GM12878 (cell line): ENCODE data around the gene METTL18. TPM values are rescaled to one million over a fixed set of nuclear protein-coding genes. Genes with fewer than 3 reads are reported as not detected.
A peak's percentile ranks its signal among the peaks of the same experiment; 100 is the strongest.

Experiments used
- ATAC-seq: fragments of 200-7000 bp; cut with Tn5 transposase; 3 replicates; pipeline ENCODE4 v1.9.1; 2020; ENCODE audit warnings: mild to moderate bottlenecking, moderate library complexity
- BruUV-seq: library from RNA; stranded (reverse); fragments of 400-500 nt; replicated peaks from 2 replicates; lab custom pipeline; 2021; lab: Mats Ljungman, UMichigan
- CTCF ChIA-PET: fragments of 300-600 bp; sonication (Branson Sonifier 250); formaldehyde crosslinking; extraction: SDS; loops from one replicate; lab custom pipeline; 2021; ENCODE audit warnings: inconsistent platforms; lab: Yijun Ruan, JAX
- POLR2A ChIA-PET: fragments of 350-600 bp; formaldehyde crosslinking; extraction: SDS; loops from one replicate; lab custom pipeline; 2021; ENCODE audit warnings: inconsistent platforms; lab: Charles Lee
- RAD21 ChIA-PET: fragments of 300-600 bp; sonication (Branson Sonifier 250); formaldehyde crosslinking; loops from one replicate; lab custom pipeline; 2023; ENCODE audit warnings: antibody characterized with exemption; ENCODE audit not compliant: unreplicated experiment; lab: Charles Lee
- SMC1A ChIA-PET: fragments of 300-600 bp; sonication (Branson Sonifier 250); formaldehyde crosslinking; loops from one replicate; lab custom pipeline; 2023; ENCODE audit not compliant: unreplicated experiment, uncharacterized antibody; lab: Charles Lee
- DNase-seq: peaks from one replicate; pipeline ENCODE4 v3.0.0-alpha.2; 2011; ENCODE audit warnings: low read depth, low spot score
- FAIRE-seq: peaks from 3 replicates; lab custom pipeline; 2011; peaks lifted over from hg19 to GRCh38; lab: Jason Lieb, UNC
- H2AFZ ChIP-seq: 2 replicates; pipeline ENCODE4 v1.6.0; 2011; ENCODE audit warnings: low read depth, low read length, control low read depth; ENCODE audit not compliant: control insufficient read depth
- H3K27ac ChIP-seq: 2 replicates; pipeline ENCODE4 v1.5.1; 2011; ENCODE audit warnings: control low read depth; ENCODE audit not compliant: control insufficient read depth, insufficient read depth
- H3K27me3 ChIP-seq, 2 experiments: replicated peaks in 1 of 2; 2 replicates each; pipeline versions ENCODE4 v1.6.0 to v1.6.1; 2011; ENCODE audit warnings: low read length in 1 of 2; ENCODE audit not compliant: control insufficient read depth in 2 of 2, insufficient read depth in 2 of 2
- H3K36me3 ChIP-seq, 2 experiments: 2 replicates each; pipeline ENCODE4 v1.5.1; 2011; ENCODE audit warnings: low read length in 1 of 2; ENCODE audit not compliant: control insufficient read depth in 2 of 2, insufficient read depth in 2 of 2
- H3K4me1 ChIP-seq: 2 replicates; pipeline ENCODE4 v1.6.1; 2011; ENCODE audit warnings: mild to moderate bottlenecking, low read length, moderate library complexity, mixed read lengths; ENCODE audit not compliant: control insufficient read depth, insufficient read depth
- H3K4me2 ChIP-seq: 2 replicates; pipeline ENCODE4 v1.6.0; 2011; ENCODE audit warnings: control low read depth; ENCODE audit not compliant: control insufficient read depth, insufficient read depth
- H3K4me3 ChIP-seq: fragments of 200-600 bp; sonication (generic); 2 replicates; pipeline ENCODE4 v1.5.1; 2016
- H3K79me2 ChIP-seq: 2 replicates; pipeline ENCODE4 v1.6.0; 2011; ENCODE audit warnings: low read length; ENCODE audit not compliant: control insufficient read depth, insufficient read depth
- H3K9ac ChIP-seq: 2 replicates; pipeline ENCODE4 v1.8.0; 2011; ENCODE audit warnings: low read length, control low read depth, mixed read lengths; ENCODE audit not compliant: control insufficient read depth, insufficient read depth
- H3K9me3 ChIP-seq: replicated peaks from 3 replicates; pipeline ENCODE4 v1.5.1; 2011; ENCODE audit warnings: mild to moderate bottlenecking, low read length; ENCODE audit not compliant: control insufficient read depth, insufficient read depth
- H4K20me1 ChIP-seq: 2 replicates; pipeline ENCODE4 v1.6.0; 2011; ENCODE audit not compliant: control insufficient read depth, insufficient read depth
- ATF7 ChIP-seq: fragments of 450-650 bp; IDR thresholded peaks from 2 replicates; pipeline ENCODE4 v1.6.1; 2016; ENCODE audit warnings: low read depth, mild to moderate bottlenecking
- NFXL1 ChIP-seq: fragments of 450-650 bp; IDR thresholded peaks from 2 replicates; pipeline ENCODE4 v1.6.1; 2017; ENCODE audit warnings: antibody characterized with exemption, mild to moderate bottlenecking, borderline replicate concordance
- PML ChIP-seq: IDR thresholded peaks from 2 replicates; pipeline ENCODE4 v1.6.1; 2012; ENCODE audit warnings: low read length, inconsistent platforms
- SPI1 ChIP-seq: IDR thresholded peaks from 2 replicates; pipeline ENCODE4 v1.6.1; 2011; ENCODE audit warnings: low read depth, mild to moderate bottlenecking, low read length, moderate library complexity, borderline replicate concordance; ENCODE audit not compliant: insufficient read depth
- SREBF1 ChIP-seq: IDR thresholded peaks from 2 replicates; pipeline ENCODE4 v1.6.1; 2012; ENCODE audit warnings: mild to moderate bottlenecking, low read length
- WGBS: methylation state at CpG from one replicate; pipeline ENCODE4 v1.1.6; 2016; ENCODE audit warnings: low lambda C conversion rate; ENCODE audit not compliant: insufficient replicate concordance, insufficient coverage; ENCODE audit errors: missing lambda C conversion rate; 5-methylcytosine and 5-hydroxymethylcytosine counted together
- in situ Hi-C: fragments of 300-500 bp; cut with MboI; formaldehyde crosslinking; loops from 9 replicates; pipeline ENCODE4 v1.14.3; 2018; ENCODE audit warnings: mixed read lengths
- intact Hi-C: fragments of 100-400 bp; cut with micrococcal nuclease; formaldehyde crosslinking; loops from one replicate; pipeline ENCODE4 v1.14.2; 2022; ENCODE audit not compliant: unreplicated experiment
- polyA plus RNA-seq, 11 experiments: library from polyadenylated mRNA; depleted of rRNA in 4 of 11; unstranded in 6 of 11; stranded (reverse) in 5 of 11; fragments of >200 nt; fragmentation: Nextera tagmentation in 4 of 11; fragmentation: Illumina TruSeq in 1 of 11; extraction: Ambion mirVana in 4 of 11; extraction: Trizol in 1 of 11; gene quantifications; 1 replicate in 1 of 11; 2 replicates in 10 of 11; pipeline versions ENCODE4 v1.2.1 to v1.2.3, GENCODE V29; 2011 to 2016; ENCODE audit warnings: inconsistent platforms in 2 of 11, missing spikeins in 2 of 11, low read depth in 1 of 11
- total RNA-seq, 4 experiments: library from RNA; depleted of rRNA in 3 of 4; stranded (reverse); fragments of >200 nt in 3 of 4; fragmentation: Illumina TruSeq in 1 of 4; extraction: Trizol in 1 of 4; gene quantifications; 2 replicates each; pipeline versions ENCODE4 v1.2.1 to v1.2.3, GENCODE V29; 2013 to 2021
- TF ChIP-seq, protein P1 (sequence below): IDR thresholded peaks from 2 replicates; pipeline ENCODE4 v1.6.1; 2011; ENCODE audit warnings: borderline replicate concordance, low read depth, mild to moderate bottlenecking, moderate library complexity, mixed read lengths, low read length; ENCODE audit not compliant: insufficient read depth; ENCODE audit errors: extremely low read length

METTL18 gene
- total and polyA plus RNA-seq, 10 of the 15 experiments (the other 5 are each of a cell fraction or from before 2014, with no cell fraction given), result 8.1 to 31.8 (median 12.8) TPM

DNA sequence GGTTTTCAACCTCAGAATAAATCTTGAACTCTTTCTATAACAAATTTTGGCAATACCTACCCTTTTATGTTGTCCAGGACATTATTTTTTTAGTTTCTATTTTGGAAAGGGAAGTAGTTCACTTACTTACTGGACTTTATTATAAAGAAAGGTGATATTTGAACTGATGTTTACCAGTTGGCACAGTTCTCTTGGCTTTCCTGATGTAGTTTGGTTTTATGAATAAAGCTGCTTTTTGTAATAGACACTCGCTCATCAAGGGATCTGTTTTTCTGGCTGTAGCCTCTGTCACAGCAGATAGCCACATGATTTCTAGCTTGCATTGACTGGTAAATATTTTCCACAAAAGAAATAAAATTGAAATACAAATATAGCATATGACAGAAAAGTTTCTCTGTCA lies 40.9 kb upstream of the METTL18 start (continued):
- TF ChIP-seq, protein P1, sequence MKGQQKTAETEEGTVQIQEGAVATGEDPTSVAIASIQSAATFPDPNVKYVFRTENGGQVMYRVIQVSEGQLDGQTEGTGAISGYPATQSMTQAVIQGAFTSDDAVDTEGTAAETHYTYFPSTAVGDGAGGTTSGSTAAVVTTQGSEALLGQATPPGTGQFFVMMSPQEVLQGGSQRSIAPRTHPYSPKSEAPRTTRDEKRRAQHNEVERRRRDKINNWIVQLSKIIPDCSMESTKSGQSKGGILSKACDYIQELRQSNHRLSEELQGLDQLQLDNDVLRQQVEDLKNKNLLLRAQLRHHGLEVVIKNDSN, result no peak
- no peak for TF ChIP-seq NFXL1
- TF ChIP-seq PML, result no peak

DNA sequence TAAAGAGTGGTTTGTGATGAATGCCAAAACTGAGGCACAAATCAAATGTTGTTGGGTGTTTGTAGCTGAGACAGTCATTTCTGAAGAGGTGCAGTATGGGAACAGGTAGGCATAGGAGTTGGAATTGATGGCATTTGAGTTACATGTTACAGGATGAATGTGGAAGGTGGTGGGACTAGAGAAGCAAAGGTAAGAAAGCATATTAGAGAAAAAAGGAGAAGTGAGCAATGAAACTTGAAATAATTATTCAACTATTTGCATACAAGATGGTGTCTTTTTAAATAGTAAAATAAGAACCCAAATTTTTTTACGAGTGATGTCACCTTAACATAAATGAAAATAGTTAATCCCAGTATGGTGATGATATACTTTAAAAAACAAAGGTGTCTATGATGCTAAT lies 40.2 kb upstream of the METTL18 start:
- ChIA-PET POLR2A (interaction anchor here (0.6 kb wide), 1 partner anchor 1889 kb away, joined by 7 read pairs; no protein-coding TSS in a partner anchor), SMC1A (no interaction called here), CTCF (interaction anchor here (2.5 kb wide), 1 partner anchor 9 kb away, joined by 8 read pairs; no protein-coding TSS in a partner anchor), RAD21 (no interaction called here)
- intact Hi-C loops (no loop called here), in situ Hi-C loops (no loop called here)
- Histone ChIP-seq H3K4me2 (no peak overlapping the region), H3K9me3 (no peaks in the 10 kb centered on the region; the same call in 2 of the 3 replicates), H3K9ac (no peak overlapping the region), H3K36me3 (peaks cover 4 to 11% of the 10 kb centered on the region in 2 experiments), H3K27me3 (no peaks in the 10 kb centered on the region), H3K79me2 (no peaks in the 10 kb centered on the region), H2AFZ (no peak overlapping the region), H3K4me3 (no peak overlapping the region), H4K20me1 (no peaks in the 10 kb centered on the region), H3K4me1 (no peaks in the 10 kb centered on the region), H3K27ac (no peak overlapping the region)
- no peak for DNase-seq
- BruUV-seq, result no TSS peak
- 96% methylated on average over 1 of the region's 1 CpG for WGBS
- no peak; the same call in 2 of the 3 replicates for ATAC-seq
- FAIRE-seq, result no peak
- TF ChIP-seq SPI1 (peak; percentile 74; the same call in 1 of the 2 replicates), ATF7 (peak; percentile 58; the same call in 1 of the 2 replicates), SREBF1 (no peak)
